ENCODE data around the gene TMEM178A.

The TMEM178A gene

DNA sequence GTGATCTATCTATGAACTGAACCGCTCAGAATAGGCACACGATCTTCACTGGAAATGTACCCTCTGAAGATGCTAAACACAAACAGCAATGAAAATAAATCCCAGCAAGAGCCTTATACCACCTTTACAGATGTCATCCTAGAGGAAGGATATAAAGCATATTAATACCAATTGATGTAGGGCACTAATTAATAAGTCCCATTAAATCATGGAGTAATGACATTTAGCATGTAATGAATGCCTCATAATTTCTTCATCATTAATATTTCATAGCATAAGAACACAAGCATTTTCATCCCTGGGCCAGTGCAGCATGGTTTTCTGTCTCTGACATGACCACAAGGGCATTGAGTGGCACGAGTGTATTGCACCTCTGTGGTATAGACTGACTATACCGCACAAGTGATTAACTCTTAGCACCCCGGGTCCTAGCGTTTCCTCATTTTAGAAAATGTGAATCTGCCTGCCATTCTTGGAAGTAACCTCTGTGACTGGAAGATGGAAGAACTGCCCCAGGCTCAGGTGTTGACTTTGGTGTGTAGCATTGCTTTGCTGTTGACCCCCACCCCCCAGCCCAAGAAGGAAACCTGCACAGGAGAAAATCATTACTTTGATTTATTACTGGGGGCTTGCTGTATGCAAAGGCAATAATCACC is 1.4 kb upstream of the TMEM178A start:
- no peak overlapping the region for H3K4me3 ChIP-seq (ENCODE audit: control insufficient read depth, low read depth, low read length)
- TF ChIP-seq, protein P1, sequence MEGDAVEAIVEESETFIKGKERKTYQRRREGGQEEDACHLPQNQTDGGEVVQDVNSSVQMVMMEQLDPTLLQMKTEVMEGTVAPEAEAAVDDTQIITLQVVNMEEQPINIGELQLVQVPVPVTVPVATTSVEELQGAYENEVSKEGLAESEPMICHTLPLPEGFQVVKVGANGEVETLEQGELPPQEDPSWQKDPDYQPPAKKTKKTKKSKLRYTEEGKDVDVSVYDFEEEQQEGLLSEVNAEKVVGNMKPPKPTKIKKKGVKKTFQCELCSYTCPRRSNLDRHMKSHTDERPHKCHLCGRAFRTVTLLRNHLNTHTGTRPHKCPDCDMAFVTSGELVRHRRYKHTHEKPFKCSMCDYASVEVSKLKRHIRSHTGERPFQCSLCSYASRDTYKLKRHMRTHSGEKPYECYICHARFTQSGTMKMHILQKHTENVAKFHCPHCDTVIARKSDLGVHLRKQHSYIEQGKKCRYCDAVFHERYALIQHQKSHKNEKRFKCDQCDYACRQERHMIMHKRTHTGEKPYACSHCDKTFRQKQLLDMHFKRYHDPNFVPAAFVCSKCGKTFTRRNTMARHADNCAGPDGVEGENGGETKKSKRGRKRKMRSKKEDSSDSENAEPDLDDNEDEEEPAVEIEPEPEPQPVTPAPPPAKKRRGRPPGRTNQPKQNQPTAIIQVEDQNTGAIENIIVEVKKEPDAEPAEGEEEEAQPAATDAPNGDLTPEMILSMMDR (conservative IDR thresholded peaks at IDR 0.05; ENCODE audit: control insufficient read depth, insufficient read depth, low read depth, low read length): no peak
- no peak for DNase-seq (ENCODE audit: low read depth)

DNA sequence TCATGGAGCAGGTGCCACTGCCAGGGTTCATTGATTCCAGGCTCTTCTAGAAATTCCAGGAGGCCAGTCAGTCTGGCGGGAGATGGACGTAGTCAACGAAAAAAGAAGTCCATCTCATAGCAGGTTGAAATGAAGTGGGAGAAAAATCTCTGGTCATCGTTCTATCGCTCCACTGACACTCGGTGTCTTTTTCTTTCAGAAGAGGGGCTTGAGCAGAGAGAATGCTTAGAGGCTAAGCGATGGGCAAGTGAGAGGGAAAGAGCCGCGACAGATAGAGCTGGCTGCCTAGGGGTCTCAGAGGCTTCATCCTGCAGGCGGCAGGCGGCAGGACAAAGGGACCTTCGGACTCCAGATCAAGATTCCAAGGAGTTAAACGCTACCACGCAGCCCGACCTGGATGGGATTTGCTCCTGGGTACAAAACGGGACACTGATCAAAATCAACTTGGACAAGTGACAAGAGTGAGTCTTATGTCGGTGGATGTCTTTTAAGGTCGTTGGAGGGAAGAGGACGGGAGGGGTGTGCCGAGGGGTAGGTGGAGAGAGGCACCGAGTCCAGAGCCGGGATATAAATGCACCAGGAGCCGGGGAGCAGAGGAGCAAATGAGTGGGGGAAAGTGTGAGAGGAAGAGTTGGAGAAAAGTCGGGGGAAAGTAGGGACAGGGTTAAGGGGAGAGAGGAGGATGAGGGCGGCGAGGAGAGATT is 677 bp upstream of the TMEM178A start:
- H3K4me3 ChIP-seq (ENCODE audit: control insufficient read depth, low read depth, low read length): no peak overlapping the region
- TF ChIP-seq, protein P1 (conservative IDR thresholded peaks at IDR 0.05; ENCODE audit: control insufficient read depth, insufficient read depth, low read depth, low read length): no peak
- no peak for DNase-seq (ENCODE audit: low read depth)

DNA sequence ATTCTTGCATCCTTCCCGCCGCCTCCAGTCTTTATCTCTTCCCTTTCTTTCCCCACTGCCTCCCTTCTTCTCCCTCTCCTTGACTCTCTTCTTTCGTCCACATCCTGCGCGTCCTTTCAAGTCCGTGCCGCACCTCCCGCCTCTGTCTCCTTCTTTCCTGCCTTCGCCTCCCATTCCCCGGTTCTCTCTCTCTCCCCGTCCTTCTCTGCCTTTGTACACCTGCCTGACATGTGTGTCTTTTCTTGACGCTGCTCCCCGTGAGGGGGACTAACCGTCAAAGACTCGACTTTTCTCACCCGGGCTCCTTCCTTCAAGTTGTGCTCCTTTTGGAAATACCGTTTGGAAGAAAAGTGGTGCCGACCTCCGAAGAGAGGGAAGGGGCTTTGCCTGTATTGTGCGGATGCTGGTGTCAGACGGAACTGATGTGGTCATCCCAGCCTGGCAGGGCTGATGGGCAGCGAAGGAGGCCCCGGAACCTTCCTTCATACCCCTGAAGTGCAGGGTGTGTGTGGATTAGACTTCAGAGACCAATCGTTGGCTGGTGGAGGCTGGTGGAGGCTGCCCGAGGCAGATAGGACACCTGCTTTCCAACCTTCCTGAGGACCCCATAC is 879 bp downstream of the TMEM178A start:
- TF ChIP-seq, protein P1 (conservative IDR thresholded peaks at IDR 0.05; ENCODE audit: control insufficient read depth, insufficient read depth, low read depth, low read length): no peak
- DNase-seq (ENCODE audit: low read depth): peak; percentile 4
- H3K4me3 ChIP-seq (ENCODE audit: control insufficient read depth, low read depth, low read length): peak overlapping the region; percentile 23

DNA sequence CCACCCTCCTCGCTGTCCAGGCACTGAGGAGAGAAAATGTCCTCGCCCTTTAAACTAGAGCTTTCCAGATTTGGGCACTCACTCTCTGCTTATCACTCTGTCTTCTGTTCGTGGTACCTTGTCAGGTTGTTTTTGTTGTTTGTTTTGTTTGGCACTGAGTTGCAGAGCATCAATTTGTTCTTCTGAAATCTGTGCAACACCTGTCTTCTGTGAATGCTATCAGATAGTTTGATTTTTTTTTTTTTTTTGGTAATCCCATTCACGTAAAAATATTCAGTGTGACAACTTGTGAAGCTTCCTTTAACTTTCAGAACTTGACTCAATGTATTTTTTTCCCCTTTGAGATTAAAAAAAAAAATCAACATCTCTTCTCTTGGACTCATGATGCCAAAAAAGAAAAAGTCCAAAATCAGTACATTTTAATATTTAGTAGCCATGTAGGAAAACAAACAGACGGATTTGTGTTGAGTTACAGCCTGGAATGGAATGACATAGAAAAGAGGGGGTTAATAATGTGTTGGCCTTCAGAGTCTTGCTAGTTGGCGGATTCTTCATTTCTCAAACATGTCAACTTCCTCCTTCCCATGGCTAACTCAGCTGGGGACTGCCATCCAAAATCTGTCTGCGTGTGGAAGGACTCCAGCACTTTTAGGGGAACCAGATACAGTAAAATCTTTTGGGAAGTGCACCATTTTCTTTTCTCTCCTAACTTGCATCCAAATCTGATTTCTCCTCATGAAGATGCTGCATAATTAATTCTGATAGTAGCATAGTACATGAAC is 1.6 kb downstream of the TMEM178A start:
- DNase-seq (ENCODE audit: low read depth): no peak
- TF ChIP-seq, protein P1 (conservative IDR thresholded peaks at IDR 0.05; ENCODE audit: control insufficient read depth, insufficient read depth, low read depth, low read length): no peak
- H3K4me3 ChIP-seq (ENCODE audit: control insufficient read depth, low read depth, low read length): no peak overlapping the region

DNA sequence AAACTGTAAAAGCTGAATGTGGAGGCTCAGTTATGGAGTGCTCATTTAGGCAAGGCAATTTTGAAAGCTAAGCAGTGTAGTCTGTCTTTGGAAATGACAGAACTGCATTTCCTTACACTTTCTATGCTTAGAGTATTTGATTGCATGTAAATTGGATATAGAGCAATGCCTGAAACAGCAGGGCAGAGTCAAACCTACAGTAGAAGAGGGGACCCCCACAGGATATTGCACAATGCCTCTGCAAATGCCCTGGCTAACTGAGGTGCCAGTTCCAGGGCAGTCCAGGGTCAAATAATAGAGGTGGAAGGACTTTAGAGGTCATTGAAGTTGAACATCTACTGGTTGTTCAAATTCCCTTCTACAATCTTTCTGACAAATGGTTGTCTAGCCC is 2.2 kb downstream of the TMEM178A start:
- DNase-seq (ENCODE audit: low read depth): no peak
- no peak overlapping the region for H3K4me3 ChIP-seq (ENCODE audit: control insufficient read depth, low read depth, low read length)
- TF ChIP-seq, protein P1 (conservative IDR thresholded peaks at IDR 0.05; ENCODE audit: control insufficient read depth, insufficient read depth, low read depth, low read length): no peak

DNA sequence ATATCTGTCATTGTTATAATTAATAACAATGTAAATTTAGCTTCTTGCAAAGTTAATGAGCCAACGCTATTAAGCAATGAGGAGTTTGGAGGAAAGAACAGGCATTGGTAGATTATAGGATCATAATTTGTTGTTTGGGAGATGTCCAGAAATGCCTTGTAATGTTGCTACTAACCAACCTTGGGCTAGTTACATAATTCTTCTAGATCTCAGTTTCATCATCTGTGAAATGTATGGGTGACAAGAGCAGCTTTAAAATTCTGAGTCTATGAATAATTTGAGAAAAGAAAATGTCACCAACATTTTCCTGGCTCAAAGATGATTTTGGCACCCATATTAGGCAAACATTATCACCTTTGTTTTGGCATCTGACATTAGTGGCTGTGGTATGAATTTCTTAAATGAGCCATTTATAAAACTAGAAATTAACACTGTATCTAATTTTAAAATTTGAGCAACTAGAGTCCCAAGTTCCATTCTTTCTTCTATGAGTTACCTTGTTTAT is 2.9 kb downstream of the TMEM178A start:
- TF ChIP-seq, protein P1 (conservative IDR thresholded peaks at IDR 0.05; ENCODE audit: control insufficient read depth, insufficient read depth, low read depth, low read length): no peak
- H3K4me3 ChIP-seq (ENCODE audit: control insufficient read depth, low read depth, low read length): no peak overlapping the region

More for the DNA sequence above, 2.9 kb downstream of the TMEM178A start:
- no peak for DNase-seq (ENCODE audit: low read depth)

All from fibroblast of mammary gland (primary cell).